SU-DHL-6 (cell line): ENCODE results near the gene PLCB2.
A peak's percentile ranks its signal among the peaks of the same experiment; 100 is the strongest.

Source experiments
- H2AFZ ChIP-seq: fragments of 200-600 bp; sonication (generic); 2 replicates; pipeline ENCODE4 v1.6.1; 2014; ENCODE audit warnings: low read depth, mild to moderate bottlenecking, moderate library complexity, mixed read lengths, antibody characterized with exemption, low read length; ENCODE audit not compliant: severe bottlenecking
- H3F3A ChIP-seq: fragments of 200-600 bp; shearing (Covaris generic); 2 replicates; pipeline ENCODE4 v1.6.0; 2016; ENCODE audit warnings: antibody characterized with exemption, mild to moderate bottlenecking; ENCODE audit not compliant: insufficient read depth
- H3K27ac ChIP-seq: fragments of 200-600 bp; sonication (generic); 2 replicates; pipeline ENCODE4 v1.5.1; 2016; ENCODE audit warnings: low read depth, mild to moderate bottlenecking, low read length, moderate library complexity, mixed read lengths
- H3K27me3 ChIP-seq: fragments of 200-600 bp; sonication (generic), shearing (Covaris generic); 2 replicates; pipeline ENCODE4 v1.6.0; 2014; ENCODE audit warnings: mild to moderate bottlenecking, low read length
- H3K36me3 ChIP-seq: fragments of 200-600 bp; sonication (generic); 2 replicates; pipeline ENCODE4 v1.6.1; 2014; ENCODE audit warnings: mild to moderate bottlenecking, low read length, mixed read lengths
- H3K4me2 ChIP-seq: fragments of 300-600, 200-600 bp; shearing (Covaris generic), sonication (generic); 2 replicates; pipeline ENCODE4 v1.6.0; 2014; ENCODE audit warnings: low read length, low read depth, mild to moderate bottlenecking; ENCODE audit not compliant: poor library complexity, severe bottlenecking
- H3K4me3 ChIP-seq: fragments of 200-600 bp; sonication (generic); 2 replicates; pipeline ENCODE4 v1.5.1; 2014; ENCODE audit warnings: antibody characterized with exemption, low read length, mild to moderate bottlenecking, mixed read lengths; ENCODE audit not compliant: insufficient read depth, poor library complexity, severe bottlenecking
- H3K79me2 ChIP-seq: fragments of 200-600 bp; sonication (generic); 2 replicates; pipeline ENCODE4 v1.6.1; 2014; ENCODE audit warnings: mild to moderate bottlenecking, low read length, moderate library complexity; ENCODE audit not compliant: insufficient read depth
- H3K9ac ChIP-seq: fragments of 200-600 bp; sonication (generic); 2 replicates; pipeline ENCODE4 v1.7.0; 2014; ENCODE audit warnings: mild to moderate bottlenecking, low read length
- H3K9me2 ChIP-seq: fragments of 200-600 bp; sonication (generic); replicated peaks from 2 replicates; pipeline ENCODE4 v1.6.1; 2014; ENCODE audit warnings: low read length; ENCODE audit not compliant: insufficient read depth
- H3K9me3 ChIP-seq: fragments of 200-600 bp; sonication (generic); 2 replicates; pipeline ENCODE4 v1.6.1; 2014; ENCODE audit warnings: low read length, mixed read lengths; ENCODE audit not compliant: insufficient read depth
- H4K20me1 ChIP-seq: fragments of 200-600 bp; sonication (generic); 2 replicates; pipeline ENCODE4 v1.6.1; 2014; ENCODE audit warnings: low read depth, mild to moderate bottlenecking, antibody characterized with exemption, low read length, moderate library complexity, mixed read lengths
- CTCF ChIP-seq: fragments of 200-600 bp; sonication (generic); IDR thresholded peaks from one replicate; pipeline ENCODE4 v1.5.1; 2017; ENCODE audit warnings: antibody characterized with exemption, mild to moderate bottlenecking, low read length, moderate library complexity; ENCODE audit not compliant: insufficient read depth, poor library complexity, severe bottlenecking
- EZH2phosphoT487 ChIP-seq: fragments of 200-600 bp; sonication (generic), shearing (Covaris generic); conservative IDR thresholded peaks from 2 replicates; pipeline ENCODE4 v1.6.1; 2018; ENCODE audit warnings: mild to moderate bottlenecking, antibody characterized with exemption, low read length, moderate library complexity, mixed read lengths

PLCB2 gene

GRCh38 chr15:40282147-40282868 lies 25.4 kb downstream of the PLCB2 start:
- no peaks in the 10 kb centered on the region for H4K20me1 ChIP-seq
- H3K9ac ChIP-seq, result peak overlapping the region; percentile 41
- H3K9me3 ChIP-seq, result no peaks in the 10 kb centered on the region
- peak overlapping the region; percentile 43 for H3K4me3 ChIP-seq
- H3K4me2 ChIP-seq, result peak overlapping the region; percentile 59
- H3K27me3 ChIP-seq, result no peaks in the 10 kb centered on the region
- no peaks in the 10 kb centered on the region for H3K79me2 ChIP-seq
- no peaks in the 10 kb centered on the region for H3K36me3 ChIP-seq
- TF ChIP-seq EZH2phosphoT487 (no peak), CTCF (peak; percentile 34)
- H3K9me2 ChIP-seq, result no peaks in the 10 kb centered on the region
- no peaks in the 10 kb centered on the region for H3F3A ChIP-seq
- H3K27ac ChIP-seq, result no peak overlapping the region
- peak overlapping the region; percentile 72 for H2AFZ ChIP-seq

DNA sequence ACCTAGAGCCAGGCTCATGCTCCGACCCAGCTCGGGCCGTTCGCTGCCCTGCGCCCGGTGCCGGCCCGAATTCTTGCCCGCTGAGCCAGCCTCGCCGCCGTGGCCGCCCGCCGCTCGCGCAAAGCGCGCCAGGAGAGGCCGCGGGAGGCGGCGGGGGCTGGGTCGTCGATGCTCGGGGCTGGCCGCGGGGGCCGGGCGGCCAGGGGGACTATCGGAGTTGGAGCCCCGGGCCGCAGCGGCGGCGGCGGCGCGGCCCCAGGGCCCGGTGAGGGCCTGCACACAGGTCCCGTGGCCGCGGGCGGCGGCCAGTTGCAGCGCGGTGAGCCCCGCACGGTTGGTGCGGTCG lies 26.0 kb downstream of the PLCB2 start:
- H3K9me2 ChIP-seq, result no peaks in the 10 kb centered on the region
- no peaks in the 10 kb centered on the region for H3K79me2 ChIP-seq
- H2AFZ ChIP-seq, result no peak overlapping the region
- H4K20me1 ChIP-seq, result no peaks in the 10 kb centered on the region
- H3K9ac ChIP-seq, result no peak overlapping the region
- no peaks in the 10 kb centered on the region for H3K9me3 ChIP-seq
- H3K27me3 ChIP-seq, result no peaks in the 10 kb centered on the region
- peak overlapping the region; percentile 59 for H3K4me2 ChIP-seq
- H3F3A ChIP-seq, result no peaks in the 10 kb centered on the region
- H3K27ac ChIP-seq, result no peak overlapping the region
- H3K4me3 ChIP-seq, result no peak overlapping the region
- H3K36me3 ChIP-seq, result no peaks in the 10 kb centered on the region
- TF ChIP-seq EZH2phosphoT487, result no peak
- TF ChIP-seq CTCF, result no peak

DNA sequence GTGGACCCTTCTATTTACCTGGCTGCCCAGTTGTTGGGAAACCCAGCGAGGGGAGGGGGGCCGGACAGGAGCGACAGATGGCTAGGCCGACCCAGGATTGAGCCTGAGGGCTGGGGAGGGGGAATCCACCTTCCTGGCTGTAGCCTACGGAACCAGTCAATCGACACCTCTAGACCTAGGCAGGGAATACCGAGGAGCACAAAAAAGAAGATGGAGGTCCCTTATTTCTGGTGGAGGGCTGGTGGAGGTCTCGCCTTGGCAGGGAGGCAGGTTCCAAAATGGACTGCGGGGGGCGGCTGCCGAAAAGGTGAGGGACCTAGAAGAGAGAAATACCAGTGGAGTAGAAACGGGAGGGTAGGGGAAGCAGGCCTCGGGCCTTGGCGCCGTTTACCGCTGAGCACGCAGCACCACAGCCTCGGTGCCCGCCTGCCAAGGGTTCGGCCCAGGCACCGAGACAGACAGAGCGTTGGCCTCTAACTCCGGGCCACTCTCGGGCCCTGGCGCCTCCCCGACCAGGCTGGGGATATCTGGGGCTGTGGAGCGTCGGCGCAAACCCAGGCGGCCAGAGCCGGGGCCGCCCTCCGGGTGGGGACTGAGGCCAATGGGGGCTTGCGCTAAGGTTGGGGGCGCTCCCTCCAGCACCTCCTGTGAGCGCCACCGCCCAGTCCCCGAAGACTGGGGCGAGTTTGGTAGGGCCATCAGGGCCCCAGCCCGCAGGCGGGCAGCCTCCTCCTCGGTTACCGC lies 26.5 kb downstream of the PLCB2 start:
- Histone ChIP-seq H3K27me3 (no peaks in the 10 kb centered on the region), H3K9me3 (no peaks in the 10 kb centered on the region), H3K4me2 (no peak overlapping the region), H3K27ac (no peak overlapping the region), H3K79me2 (no peaks in the 10 kb centered on the region), H4K20me1 (no peaks in the 10 kb centered on the region), H3K9ac (no peak overlapping the region), H3F3A (no peaks in the 10 kb centered on the region), H3K9me2 (no peaks in the 10 kb centered on the region), H2AFZ (no peak overlapping the region), H3K4me3 (no peak overlapping the region), H3K36me3 (no peaks in the 10 kb centered on the region)
- TF ChIP-seq CTCF (no peak), EZH2phosphoT487 (no peak)
